DOHH2 (cell line): Measurements from ENCODE around the gene GCNT2.
A peak's percentile ranks its signal among the peaks of the same experiment; 100 is the strongest.

Experiments
- H3F3A ChIP-seq: fragments of 200-600 bp; sonication (generic), shearing (Covaris generic); 2 replicates; pipeline ENCODE4 v1.6.0; 2016; ENCODE audit warnings: antibody characterized with exemption, mild to moderate bottlenecking; ENCODE audit not compliant: control insufficient read depth, insufficient read depth
- H3K27ac ChIP-seq: fragments of 200-600 bp; sonication (generic); 2 replicates; pipeline ENCODE4 v1.5.1; 2014; ENCODE audit warnings: low read depth, mild to moderate bottlenecking, low read length, moderate library complexity
- H3K27me3 ChIP-seq: fragments of 200-600 bp; sonication (generic); 2 replicates; pipeline ENCODE4 v1.6.1; 2014; ENCODE audit warnings: mild to moderate bottlenecking, low read length, mixed read lengths; ENCODE audit not compliant: control insufficient read depth
- H3K36me3 ChIP-seq: fragments of 200-600 bp; sonication (generic); 2 replicates; pipeline ENCODE4 v1.6.1; 2014; ENCODE audit warnings: mild to moderate bottlenecking, low read length, moderate library complexity, mixed read lengths; ENCODE audit not compliant: control insufficient read depth
- H3K4me1 ChIP-seq: fragments of 200-600 bp; sonication (generic); 2 replicates; pipeline ENCODE4 v1.6.1; 2014; ENCODE audit warnings: mild to moderate bottlenecking, low read length, mixed read lengths; ENCODE audit not compliant: control insufficient read depth
- H3K4me2 ChIP-seq: fragments of 200-600 bp; sonication (generic); 2 replicates; pipeline ENCODE4 v1.6.0; 2014; ENCODE audit warnings: mild to moderate bottlenecking, low read length, moderate library complexity
- H3K4me3 ChIP-seq: fragments of 200-600 bp; sonication (generic); 2 replicates; pipeline ENCODE4 v1.5.1; 2014; ENCODE audit warnings: mild to moderate bottlenecking, low read length, mixed read lengths
- H3K79me2 ChIP-seq: fragments of 200-600 bp; sonication (generic); 2 replicates; pipeline ENCODE4 v1.6.1; 2014; ENCODE audit warnings: mild to moderate bottlenecking, low read length, mixed read lengths; ENCODE audit not compliant: control insufficient read depth
- H3K9me2 ChIP-seq: fragments of 200-600 bp; sonication (generic); replicated peaks from 2 replicates; pipeline ENCODE4 v1.6.1; 2014; ENCODE audit warnings: mild to moderate bottlenecking, low read length, mixed read lengths; ENCODE audit not compliant: control insufficient read depth
- H3K9me3 ChIP-seq: fragments of 200-600 bp; sonication (generic); 2 replicates; pipeline ENCODE4 v1.6.1; 2014; ENCODE audit warnings: antibody characterized with exemption, low read length, mixed read lengths; ENCODE audit not compliant: control insufficient read depth, insufficient read depth
- H4K20me1 ChIP-seq: fragments of 200-600 bp; sonication (generic); 2 replicates; pipeline ENCODE4 v1.6.0; 2014; ENCODE audit warnings: low read depth, mild to moderate bottlenecking, antibody characterized with exemption, low read length, moderate library complexity; ENCODE audit not compliant: control insufficient read depth, insufficient read depth
- EZH2phosphoT487 ChIP-seq: fragments of 200-600 bp; sonication (generic); IDR thresholded peaks from 2 replicates; pipeline ENCODE4 v1.6.1; 2017; ENCODE audit warnings: borderline replicate concordance, mild to moderate bottlenecking, antibody characterized with exemption, low read length, moderate library complexity, mixed read lengths
- TF ChIP-seq, protein P1 (sequence below): fragments of 200-600 bp; sonication (generic); IDR thresholded peaks from one replicate; pipeline ENCODE4 v1.5.1; 2014; ENCODE audit warnings: antibody characterized with exemption, mild to moderate bottlenecking, low read depth, low read length; ENCODE audit not compliant: poor library complexity, severe bottlenecking

GCNT2 gene

DNA sequence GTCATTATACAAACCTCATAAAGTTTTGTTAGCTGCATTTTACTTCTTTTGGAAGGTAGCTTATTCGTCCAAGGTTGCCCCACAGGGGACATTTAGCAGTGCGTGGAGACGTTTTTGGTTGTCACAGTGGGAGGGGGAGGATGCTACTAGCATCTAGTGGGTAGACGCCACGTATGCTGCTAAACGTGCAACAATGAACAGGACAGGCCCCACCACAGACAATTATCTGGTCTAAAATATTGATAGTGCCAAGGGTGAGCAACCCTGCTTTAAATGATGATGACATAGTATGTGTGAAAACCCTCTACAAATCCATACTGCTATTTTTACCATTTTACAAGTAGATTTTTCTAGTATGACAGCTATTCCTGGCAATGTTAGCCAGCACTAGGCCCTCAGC, 13.9 kb upstream of the GCNT2 start:
- H3K79me2 ChIP-seq: no peaks in the 10 kb centered on the region
- TF ChIP-seq, protein P1, sequence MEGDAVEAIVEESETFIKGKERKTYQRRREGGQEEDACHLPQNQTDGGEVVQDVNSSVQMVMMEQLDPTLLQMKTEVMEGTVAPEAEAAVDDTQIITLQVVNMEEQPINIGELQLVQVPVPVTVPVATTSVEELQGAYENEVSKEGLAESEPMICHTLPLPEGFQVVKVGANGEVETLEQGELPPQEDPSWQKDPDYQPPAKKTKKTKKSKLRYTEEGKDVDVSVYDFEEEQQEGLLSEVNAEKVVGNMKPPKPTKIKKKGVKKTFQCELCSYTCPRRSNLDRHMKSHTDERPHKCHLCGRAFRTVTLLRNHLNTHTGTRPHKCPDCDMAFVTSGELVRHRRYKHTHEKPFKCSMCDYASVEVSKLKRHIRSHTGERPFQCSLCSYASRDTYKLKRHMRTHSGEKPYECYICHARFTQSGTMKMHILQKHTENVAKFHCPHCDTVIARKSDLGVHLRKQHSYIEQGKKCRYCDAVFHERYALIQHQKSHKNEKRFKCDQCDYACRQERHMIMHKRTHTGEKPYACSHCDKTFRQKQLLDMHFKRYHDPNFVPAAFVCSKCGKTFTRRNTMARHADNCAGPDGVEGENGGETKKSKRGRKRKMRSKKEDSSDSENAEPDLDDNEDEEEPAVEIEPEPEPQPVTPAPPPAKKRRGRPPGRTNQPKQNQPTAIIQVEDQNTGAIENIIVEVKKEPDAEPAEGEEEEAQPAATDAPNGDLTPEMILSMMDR: no peak
- no peak for TF ChIP-seq EZH2phosphoT487

DNA sequence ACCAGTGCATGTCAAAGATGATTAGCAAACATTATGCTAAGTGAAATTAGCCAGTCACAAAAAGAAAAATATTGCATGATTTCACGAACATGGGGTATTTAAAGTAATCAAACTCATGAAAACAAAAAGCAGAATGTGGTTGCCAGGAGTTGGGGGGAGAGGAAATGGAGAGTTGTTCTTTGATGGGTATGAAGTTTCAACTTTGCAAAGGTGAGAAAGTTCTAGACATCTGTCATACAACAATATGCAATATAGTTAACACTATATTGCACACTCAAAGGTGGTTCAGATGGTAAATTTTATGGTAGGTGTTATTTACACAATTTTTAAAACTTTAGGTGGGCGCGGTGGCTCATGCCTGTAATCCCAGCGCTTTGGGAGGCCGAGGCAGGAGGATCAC, 13.4 kb upstream of the GCNT2 start:
- H3K4me1 ChIP-seq: peaks cover 15% of the 10 kb centered on the region
- no peak overlapping the region for H3K27ac ChIP-seq
- no peaks in the 10 kb centered on the region for H3K79me2 ChIP-seq
- no peak overlapping the region for H3K4me3 ChIP-seq
- no peaks in the 10 kb centered on the region for H3K9me2 ChIP-seq
- no peak overlapping the region for H3K4me2 ChIP-seq
- H3F3A ChIP-seq: no peaks in the 10 kb centered on the region
- no peaks in the 10 kb centered on the region for H3K36me3 ChIP-seq
- H3K9me3 ChIP-seq: no peaks in the 10 kb centered on the region
- TF ChIP-seq, protein P1: no peak
- no peaks in the 10 kb centered on the region for H4K20me1 ChIP-seq
- 0 out of 2 replicates have a peak, but pooled peaks cover 2% of the 10 kb centered on the region for H3K27me3 ChIP-seq

More for the DNA sequence above, 13.9 kb upstream of the GCNT2 start:
- no peaks in the 10 kb centered on the region for H3F3A ChIP-seq
- 0 out of 2 replicates have a peak, but pooled peaks cover 3% of the 10 kb centered on the region for H3K27me3 ChIP-seq
- H3K4me2 ChIP-seq: no peak overlapping the region
- H4K20me1 ChIP-seq: no peaks in the 10 kb centered on the region
- peaks cover 15% of the 10 kb centered on the region for H3K4me1 ChIP-seq
- H3K9me2 ChIP-seq: no peaks in the 10 kb centered on the region
- no peak overlapping the region for H3K4me3 ChIP-seq
- H3K9me3 ChIP-seq: no peaks in the 10 kb centered on the region
- H3K36me3 ChIP-seq: no peaks in the 10 kb centered on the region
- no peak overlapping the region for H3K27ac ChIP-seq

DNA sequence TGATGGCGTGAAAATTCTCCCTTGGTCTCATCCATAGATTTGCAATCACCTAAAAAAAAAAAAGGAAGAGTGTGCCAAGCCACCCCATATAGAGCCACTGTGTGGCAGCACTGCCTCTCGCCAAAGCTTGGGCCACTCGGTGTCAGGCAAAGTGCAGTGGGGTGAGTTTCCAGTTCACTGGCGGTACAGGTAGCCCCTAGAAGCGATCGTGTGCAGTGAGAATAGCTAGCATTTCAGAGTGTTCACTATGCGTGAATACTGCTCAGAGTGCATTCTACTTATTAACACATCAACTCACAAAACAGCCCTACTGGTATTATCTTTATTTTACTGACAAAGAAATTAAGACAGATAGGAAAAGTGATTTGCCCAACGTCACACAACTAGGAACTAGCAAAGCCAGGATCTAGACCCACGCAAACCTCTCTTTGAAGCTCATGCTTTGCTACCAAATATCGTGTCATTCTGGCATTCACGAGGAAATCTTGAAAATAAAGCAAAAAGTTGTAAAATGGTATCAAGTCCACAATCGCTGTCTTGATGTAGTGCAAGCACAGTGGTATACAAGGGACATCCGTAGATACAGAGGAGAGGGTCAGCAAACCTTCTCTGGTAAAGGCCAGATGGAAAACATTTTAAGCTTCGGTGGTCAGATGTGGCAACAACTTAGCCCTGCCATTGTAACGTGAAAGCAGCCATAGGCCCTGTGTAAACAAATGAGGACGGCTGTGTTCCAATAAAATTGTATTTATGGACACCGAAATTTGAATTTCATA, 10.4 kb upstream of the GCNT2 start:
- no peak overlapping the region for H3K27ac ChIP-seq
- no peaks in the 10 kb centered on the region for H3K27me3 ChIP-seq
- H4K20me1 ChIP-seq: no peaks in the 10 kb centered on the region
- no peaks in the 10 kb centered on the region for H3K79me2 ChIP-seq
- peak overlapping the region; percentile 50 for H3K4me2 ChIP-seq
- no peaks in the 10 kb centered on the region for H3K9me2 ChIP-seq
- no peaks in the 10 kb centered on the region for H3K36me3 ChIP-seq
- H3K9me3 ChIP-seq: no peaks in the 10 kb centered on the region
- H3K4me1 ChIP-seq: peaks cover 15% of the 10 kb centered on the region
- no peaks in the 10 kb centered on the region for H3F3A ChIP-seq
- H3K4me3 ChIP-seq: peak overlapping the region; percentile 25; the same call in 1 of the 2 replicates
- TF ChIP-seq, protein P1: peak; percentile 79
- TF ChIP-seq EZH2phosphoT487: no peak
